NCI-H1436 (cell line): ENCODE results near the gene ADK.
A peak's percentile ranks its signal among the peaks of the same experiment; 100 is the strongest.
"Not testable (repeated sequence)": the region's sequence is repeated elsewhere in the genome, so short reads cannot be mapped to it uniquely, and the experiment has no call there.

Experiments used
- DNase-seq: peaks from one replicate; lab custom pipeline; 2025; lab: John Stamatoyannopoulos, UW

Gene ADK

DNA sequence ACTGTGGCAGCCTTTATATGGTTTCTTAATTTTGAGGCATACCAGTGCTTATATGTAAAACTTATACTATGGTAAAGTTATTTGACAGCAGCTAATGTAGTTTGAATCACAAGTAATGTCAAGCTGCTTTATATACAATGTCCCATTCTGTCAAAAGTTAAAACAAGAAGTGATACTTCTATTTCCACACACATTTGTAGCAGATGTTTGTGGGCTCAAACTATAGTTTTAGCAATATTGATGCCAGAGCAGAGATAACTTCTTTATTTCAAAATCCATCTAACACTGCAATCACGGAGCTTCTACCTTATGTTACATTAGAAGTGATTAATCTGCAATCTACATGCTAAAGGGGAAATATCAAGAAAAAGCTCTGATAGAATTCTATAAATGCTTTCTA is 149.6 kb downstream of the ADK start:
- no peak for DNase-seq

DNA sequence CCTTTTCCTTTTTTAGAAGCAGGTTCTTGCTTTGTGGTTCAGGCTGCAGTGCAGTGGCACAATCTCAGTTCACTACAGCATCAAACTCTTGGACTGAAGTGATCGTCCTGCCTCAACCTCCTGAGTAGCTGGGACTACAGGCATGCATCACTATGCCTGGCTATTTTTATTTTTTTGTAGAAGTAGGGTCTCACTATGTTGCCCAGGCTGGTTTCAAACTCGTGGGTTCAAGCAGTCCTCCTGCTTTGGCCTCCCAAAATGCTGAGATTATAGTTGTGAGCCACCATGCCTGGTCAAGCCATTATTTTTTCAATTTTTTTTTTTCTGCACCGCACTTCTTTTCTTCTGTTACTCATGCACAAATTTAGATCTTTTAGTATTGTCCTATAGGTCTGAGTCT is 154.7 kb downstream of the ADK start:
- DNase-seq = no peak

DNA sequence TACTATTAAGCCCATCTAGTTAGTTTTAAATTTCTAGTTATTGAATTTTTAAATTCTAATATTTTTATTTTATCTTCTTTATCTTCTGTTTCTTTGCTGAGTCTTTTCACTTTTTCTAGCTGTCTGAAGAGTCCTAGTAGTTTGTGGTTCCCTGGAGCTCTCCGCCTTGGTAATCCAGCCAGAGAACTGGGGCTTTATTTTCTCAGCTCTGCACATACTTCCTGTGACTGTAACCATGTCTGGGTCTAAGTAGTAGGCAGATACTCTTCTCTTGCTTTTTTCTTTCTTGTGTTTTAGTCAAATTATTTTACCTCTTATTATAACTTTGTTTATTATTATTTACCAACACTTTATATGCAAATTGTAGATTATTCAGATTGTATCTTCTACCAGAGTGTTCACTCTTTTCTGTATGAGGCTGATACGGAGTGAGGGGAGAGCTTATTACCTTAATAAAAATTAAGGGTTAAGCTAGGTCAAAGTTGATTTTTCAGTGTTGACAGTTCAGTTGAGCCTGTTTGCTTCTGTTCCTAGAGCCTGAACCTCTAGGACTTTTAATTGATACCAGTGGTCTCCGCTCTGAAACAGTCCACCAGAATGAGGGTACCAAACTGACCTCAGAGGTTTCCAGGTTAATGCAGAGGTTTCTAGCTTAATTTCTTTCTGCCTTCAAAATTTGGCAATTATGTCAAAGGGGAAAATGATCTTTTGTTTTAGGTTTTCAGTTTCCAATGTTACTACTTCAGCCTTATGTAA is 155.4 kb downstream of the ADK start:
- no peak for DNase-seq

DNA sequence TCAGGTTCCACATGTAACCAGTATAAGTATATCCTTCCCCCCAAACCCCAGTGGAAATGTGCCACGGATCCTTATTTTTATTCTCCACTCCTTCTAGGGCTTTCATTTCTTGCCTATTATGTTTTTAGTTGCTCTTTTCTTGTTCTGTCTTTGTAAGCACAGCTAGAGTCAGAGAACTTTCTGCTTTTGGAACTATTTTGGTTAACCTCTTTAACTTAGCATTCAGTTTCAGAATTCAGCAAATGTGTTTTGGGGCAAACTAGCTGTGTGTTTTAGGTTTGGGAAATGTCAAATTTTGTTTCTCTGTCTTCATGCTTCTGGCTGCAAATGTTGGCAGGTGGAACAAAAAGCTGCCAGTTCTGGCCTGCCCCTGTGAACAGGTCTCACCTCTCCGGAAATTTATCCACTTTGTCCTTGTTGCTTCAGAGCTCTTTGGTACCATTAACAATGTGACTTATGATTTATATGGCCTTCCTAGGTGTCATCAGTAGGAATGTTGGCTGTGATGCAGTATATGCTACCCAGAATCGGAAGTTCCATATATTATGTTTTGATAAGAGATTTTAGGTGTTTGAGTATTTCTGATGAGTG is 156.1 kb downstream of the ADK start:
- DNase-seq = no peak

DNA sequence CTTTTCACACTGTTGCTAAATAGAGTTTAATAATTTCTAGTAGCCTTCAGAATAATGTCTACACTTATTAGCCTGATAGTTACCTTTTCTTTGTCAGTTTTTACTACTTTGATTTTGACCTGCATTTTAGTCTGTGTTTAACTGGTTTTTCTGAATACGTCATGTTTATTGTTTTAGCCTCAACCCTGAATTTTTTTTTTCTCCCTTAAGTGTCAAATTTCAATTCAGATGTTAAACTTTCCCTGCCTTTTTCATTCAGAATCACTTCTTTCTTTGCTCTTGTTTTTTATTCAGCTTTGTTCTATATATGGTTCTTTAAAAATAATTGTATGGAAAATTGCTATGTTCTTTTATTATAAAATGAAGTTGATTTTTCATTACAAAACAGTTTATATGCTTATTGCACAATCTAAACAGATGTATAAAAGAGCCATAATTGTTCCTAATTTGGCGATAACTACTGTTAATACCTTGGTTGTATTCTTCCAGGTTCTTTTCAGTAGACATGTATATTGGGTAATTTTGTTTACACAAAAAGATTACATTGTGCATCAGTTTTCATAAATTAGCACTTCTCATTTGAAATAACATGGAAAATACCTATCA is 159.7 kb downstream of the ADK start:
- DNase-seq = peak; percentile 53

DNA sequence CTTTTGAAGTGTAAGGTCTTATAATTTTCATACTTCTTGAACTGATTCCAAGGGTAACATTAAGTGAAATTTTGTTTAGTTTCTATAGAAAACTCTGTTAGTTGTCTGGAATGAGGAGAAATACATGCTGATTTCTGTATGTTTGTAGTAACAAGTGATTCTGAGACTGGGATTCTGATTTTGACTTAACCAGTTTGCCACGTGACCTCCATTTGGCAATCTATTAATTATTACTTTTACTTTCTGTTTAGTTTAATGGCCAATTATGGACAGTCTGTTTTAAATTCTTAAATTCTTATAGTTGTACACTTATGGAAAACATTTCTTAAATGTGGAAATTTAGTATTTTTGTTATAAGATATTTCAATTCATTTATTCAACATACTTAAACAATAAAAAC is 163.1 kb downstream of the ADK start:
- no peak for DNase-seq

DNA sequence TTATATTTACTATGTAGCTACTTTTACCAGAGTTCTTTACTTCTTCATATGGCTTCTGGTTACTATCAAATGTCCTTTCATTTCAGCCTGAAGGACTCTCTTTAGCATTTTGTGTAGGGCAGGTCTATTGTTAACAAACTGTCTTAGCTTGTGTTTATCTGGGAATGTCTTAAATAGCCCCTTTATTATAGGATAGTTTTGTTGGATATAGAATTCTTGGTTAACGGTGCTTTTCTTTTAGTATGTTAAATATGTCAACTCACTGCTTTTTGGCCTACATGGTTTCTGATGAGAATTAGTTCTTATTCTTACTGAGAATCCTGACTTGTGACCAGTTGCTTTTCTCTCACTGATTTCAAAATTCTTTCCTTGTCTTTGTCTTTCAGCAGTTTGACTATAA is 169.0 kb downstream of the ADK start:
- no peak for DNase-seq

DNA sequence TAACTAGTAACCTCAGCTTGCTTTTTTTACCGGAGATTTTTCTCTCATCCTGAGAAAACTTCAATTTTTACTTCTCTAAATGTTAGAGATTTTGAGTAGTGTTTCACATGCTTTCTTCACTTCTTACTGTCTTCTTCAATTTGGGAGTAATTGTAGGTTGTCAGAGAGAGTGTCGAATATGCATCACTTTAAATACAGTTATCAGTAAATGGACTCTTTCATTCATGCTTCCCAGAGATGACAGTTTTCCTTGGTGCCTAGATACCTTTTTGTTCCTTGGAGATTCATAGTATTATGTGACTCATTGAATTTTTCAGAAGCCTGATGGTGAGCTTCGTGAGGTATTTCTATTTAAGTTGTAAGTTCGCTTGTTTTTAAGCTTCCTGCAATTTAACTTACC is 169.7 kb downstream of the ADK start:
- no peak for DNase-seq

DNA sequence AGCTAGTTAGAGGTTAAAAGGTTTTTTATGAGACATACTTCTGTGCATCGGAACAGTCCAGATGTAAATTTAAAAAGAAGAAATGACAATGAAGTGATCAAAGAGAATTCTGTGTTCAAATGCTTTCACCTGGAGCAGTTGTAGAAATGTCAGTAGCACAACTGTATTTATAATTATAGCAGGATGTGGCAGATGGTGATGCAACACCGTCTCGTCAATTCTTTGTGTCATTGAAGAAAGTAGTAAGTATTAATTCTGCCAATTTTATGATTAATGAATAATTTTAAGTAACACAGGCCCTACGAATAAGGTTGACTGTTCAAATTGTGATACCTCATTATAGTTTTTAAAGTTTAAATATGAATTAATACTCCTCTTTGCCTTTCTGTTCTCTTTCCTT is 171.1 kb downstream of the ADK start:
- DNase-seq = no peak

DNA sequence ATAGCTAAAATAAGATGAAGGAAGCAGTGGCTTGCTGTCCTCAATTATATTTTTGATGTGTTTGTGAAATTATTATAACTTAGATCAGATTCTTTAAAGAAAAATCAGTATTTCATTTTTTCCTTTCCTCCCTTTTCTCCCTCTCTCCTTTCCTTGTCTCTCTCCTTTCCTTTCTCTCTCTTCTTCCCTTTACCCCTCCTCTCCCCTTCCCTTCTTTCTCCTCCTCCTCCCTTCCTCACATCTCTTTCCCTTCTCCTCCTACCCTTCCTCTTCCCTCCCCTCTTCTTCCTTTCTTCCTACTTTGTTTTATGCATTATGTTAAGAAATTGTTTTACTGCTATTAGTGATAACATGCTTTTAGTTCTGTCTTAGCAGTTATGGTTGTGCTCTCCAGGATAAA is 171.5 kb downstream of the ADK start:
- DNase-seq = no peak

DNA sequence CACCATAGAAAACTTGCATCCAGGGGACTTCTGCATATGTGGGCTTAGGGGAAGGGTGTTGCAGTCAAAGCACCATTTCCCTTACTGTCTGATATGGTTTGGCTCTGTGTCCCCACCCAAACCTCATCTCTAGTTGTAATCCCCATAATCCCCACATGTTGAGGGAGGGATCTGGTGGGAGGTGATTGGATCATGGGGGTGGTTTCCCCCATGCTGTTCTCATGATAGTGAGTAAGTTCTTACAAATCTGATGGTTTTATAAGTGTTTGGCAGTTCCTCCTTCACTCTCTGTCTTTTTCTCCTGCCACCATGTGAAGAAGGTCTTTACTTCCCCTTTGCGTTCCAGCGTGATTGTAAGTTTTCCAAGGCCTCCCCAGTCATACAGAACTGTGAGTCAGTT is 177.4 kb downstream of the ADK start:
- no peak for DNase-seq

DNA sequence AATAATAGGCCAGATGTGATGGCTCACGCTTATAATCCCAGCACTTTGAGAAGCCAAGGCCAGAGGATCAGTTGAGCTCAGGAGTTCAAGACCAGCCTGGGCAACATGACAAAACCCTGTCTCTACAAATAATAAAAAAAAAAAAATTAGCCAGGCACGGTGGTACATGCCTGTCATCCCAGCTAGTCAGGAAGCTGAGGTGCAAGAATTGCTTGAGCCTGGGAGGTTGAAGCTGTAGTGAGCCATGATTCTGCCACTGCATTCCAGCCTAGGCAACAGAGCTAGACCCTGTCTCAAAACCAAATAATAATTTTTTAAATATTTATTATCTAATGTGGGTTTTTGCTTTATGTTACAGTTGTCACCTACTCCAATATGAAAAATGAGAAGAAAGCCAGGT is 178.9 kb downstream of the ADK start:
- no peak for DNase-seq

DNA sequence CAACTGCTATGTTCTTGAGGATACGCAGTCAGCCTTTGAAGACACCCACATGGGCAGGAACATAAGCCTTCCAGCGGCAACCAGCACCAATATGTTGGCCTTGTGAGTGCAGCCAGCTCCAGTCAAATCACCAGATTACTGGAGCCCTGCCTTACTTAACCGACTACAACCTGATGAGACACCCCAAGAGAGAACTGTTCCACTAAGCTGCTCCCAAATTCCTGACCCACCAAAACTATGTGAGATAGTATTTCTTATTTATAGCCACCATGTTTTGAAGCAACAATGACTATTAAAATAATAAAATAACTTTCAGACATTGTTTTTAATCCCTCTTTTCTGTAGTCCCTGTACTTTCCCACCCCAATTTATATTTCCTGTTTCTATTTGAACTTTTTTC is 179.6 kb downstream of the ADK start:
- no peak for DNase-seq

DNA sequence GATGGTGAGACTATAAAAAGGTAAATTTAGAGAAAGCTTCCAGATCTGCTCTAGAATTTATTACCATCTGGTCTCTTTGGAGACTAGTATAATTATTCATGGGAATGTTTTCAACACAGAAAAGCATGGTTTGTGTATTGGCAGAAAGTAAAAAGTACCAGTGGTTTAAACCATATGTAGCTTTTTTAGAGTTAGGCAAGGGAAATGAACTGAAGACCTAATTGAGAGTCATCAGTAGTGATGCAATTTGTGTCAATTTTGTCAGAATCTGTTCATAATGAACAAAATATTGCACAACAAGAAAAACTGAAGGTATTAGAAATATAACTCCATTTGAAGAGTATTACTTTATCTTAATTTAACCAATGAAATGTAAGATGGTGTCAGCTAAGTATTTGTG is 181.4 kb downstream of the ADK start:
- no peak for DNase-seq

DNA sequence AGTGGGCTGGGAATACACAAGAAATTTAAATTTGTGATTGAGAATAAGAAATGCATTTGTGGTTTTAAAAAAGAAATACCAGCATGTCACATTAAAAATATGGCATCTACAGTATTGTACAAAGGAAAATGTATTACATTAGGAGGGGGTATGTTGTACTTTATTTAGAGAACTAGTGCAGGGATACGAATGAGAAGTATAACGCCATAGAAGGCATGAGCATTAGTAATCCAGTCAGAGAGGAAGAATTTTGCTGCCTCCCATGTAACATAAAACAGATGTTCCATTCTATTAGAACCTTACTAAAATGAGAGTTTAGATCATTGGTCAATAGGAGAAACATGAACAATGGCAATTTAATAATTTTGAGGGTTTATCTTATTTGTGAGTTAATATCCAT is 182.2 kb downstream of the ADK start:
- no peak for DNase-seq

DNA sequence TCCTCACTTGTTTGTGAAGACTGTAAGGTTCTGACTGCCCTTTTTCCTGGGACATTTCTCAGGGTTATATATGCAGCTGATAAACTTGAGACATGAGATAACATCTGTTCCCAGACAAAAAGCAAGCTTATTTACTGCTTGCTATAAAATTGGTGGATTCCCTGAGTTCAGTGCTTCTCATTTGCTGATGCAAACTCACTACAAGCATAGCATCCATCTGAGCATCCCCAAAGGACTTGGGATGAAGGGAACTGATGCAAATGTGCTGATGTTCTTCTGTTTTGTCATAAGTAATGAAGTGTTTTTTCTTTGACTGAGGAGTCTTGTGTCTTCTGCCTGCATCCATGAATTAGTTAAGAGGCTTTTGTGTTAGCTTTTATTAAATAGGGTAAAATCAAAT is 183.2 kb downstream of the ADK start:
- no peak for DNase-seq

DNA sequence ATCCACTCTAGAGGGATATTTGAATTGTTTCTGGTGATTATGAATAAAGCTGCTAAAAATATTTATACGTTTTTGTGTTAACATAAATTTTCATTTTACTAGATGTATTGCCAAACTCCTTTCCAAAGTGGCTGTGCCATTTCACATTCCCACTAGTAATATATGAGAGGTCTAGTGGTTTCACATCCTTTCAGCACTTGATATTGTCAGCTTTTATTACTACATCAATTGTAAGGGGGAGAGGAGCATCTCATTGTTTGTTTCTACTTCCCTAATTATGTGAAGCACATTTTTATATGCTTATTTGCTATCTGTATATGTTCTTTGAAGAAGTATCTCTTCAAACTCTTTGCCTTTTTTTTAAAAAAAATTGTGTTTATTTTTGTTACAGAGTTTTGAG is 184.5 kb downstream of the ADK start:
- DNase-seq = no peak

DNA sequence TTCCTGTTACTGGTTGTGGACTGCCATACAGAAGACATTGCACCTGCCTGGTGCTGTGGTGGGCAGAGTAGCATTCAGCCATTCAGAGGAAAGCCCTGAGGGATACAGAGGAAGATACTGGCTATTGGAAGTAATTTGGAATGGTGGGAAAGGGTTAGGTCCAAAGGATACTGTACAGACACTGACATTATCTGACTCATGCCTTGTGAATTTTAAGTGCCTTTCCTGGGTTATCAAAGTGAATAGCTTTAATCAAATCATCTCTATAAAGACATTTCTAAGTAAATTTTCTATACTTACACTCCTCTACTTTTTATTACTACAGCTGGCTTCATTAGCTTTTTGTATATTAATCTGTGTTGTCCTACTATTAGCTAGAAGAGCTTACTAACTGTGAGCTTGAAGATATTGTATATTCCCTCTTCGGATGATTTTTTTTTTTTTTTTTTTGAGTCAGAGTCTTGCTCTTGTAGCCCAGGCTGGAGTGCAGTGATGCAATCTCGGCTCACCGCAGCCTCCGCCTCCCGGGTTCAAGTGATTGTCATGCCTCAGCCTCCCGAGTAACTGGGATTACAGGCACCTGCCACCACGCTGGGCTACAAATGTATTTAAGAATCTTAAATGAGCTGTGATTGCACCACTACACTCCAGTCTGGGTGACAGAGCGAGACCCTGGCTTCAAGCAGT is 186.5 kb downstream of the ADK start:
- no peak for DNase-seq

DNA sequence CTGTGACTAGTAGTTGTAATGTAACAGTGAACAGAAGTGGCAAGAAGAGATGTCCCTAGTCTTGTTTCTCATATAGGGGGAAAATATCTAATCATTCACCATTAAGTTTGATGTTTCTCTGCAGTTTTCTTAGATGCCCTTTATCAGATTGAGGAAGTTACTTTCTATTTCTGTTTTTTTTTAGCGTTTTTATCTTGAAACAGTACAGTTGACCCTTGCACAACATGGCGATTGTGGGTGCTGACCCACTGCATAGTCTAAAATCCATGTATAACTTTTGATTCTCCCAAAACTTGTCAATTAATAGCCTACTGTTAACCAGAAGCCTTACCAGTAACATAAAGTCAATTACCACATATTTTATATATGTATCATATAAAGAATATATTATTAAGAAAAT is 192.0 kb downstream of the ADK start:
- no peak for DNase-seq

DNA sequence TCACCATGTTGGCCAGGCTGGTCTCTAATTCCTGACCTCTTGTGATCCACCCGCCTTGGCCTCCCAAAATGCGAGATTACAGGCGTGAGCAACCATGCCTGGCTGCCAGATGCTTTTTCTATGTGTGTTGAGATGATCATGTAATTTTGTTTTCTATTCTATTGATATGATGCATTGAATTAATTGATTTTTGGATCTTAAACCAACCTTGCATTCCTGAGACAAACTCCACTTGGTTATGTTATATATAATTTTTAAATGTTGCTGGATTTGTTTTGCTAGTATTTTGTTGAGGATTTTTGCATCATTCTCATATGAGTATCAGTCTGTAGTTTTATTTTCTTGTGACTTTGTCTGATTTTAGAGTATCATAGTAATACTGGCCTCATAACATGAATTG is 192.8 kb downstream of the ADK start:
- no peak for DNase-seq

DNA sequence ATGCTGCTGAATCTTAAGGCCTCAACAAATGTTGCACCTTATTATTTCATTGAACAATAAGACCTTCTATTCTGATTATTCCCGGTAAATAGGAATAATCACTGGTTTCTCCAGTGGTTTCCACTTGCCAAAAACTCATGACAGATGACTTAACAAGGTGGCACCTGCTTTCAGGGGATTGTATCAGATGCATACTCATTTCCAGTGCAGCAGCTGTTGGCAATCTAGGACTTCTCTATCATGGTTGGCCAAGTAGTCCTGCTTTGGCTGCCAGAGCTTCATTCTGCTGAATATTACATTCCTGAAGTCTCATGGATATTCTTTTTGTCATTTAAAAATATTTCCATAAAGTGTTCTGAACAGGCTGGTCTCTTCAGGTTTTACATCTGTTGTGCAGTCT is 193.3 kb downstream of the ADK start:
- DNase-seq = no peak

DNA sequence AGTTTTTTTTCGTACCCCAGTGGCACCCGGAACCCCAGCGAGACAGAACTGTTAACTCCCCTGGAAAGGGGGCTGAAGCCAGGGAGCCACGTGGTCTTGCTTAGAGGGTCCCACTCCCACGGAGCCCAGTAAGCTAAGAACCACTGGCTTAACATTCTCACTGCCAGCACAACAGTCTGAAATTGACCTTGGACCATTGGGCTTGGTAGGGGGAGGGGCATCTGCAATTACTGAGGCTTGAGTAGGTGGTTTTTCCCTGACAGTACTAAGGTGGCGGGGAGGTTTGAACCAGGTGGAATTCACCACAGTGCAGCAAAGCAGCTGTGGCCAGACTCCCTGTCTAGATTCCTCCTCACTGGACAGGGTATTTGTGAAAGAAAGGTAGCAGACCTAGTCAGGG is 196.5 kb downstream of the ADK start:
- no peak for DNase-seq

DNA sequence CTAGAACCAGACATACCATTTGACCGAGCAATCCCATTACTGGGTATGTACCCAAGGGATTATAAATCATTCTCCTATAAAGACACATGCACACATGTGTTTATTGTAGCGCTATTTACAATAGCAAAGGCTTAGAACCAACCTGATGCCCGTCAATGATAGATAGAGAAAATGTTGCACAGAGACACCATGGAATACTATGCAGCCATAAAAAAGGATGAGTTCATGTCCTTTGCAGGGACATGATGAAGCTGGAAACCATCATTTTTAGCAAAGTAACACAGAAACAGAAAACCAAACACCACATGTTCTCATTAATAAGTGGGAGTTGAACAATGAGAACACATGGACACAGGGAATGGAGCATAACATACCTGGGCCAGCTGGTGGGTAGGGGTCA is 202.0 kb downstream of the ADK start:
- not testable (repeated sequence) for DNase-seq
